Bronchial epithelial cell (primary cell): Measurements from ENCODE around the gene MMS19. TPM values are rescaled to one million over a fixed set of nuclear protein-coding genes. Genes with fewer than 3 reads are reported as not detected.

ENCODE experiments used
- DNase-seq: peaks from one replicate; pipeline ENCODE4 v3.0.0-alpha.2; 2010; ENCODE audit warnings: low read depth
- FAIRE-seq: peaks from 2 replicates; lab custom pipeline; 2011; peaks lifted over from hg19 to GRCh38; lab: Jason Lieb, UNC
- H3K27me3 ChIP-seq: 2 replicates; pipeline ENCODE4 v1.5.1; 2011; ENCODE audit warnings: low read length; ENCODE audit not compliant: control insufficient read depth, insufficient read depth
- H3K36me3 ChIP-seq: 2 replicates; pipeline ENCODE4 v1.5.1; 2011; ENCODE audit warnings: low read length; ENCODE audit not compliant: control insufficient read depth, insufficient read depth
- H3K4me3 ChIP-seq: 2 replicates; pipeline ENCODE4 v1.5.1; 2011; ENCODE audit warnings: mild to moderate bottlenecking, low read depth, low read length, control low read depth
- total RNA-seq: library from RNA; depleted of rRNA; stranded (reverse); fragments of >200 nt; gene quantifications from 2 replicates; pipeline ENCODE4 v1.2.1, GENCODE V29; 2014
- TF ChIP-seq, protein P1 (sequence below): IDR thresholded peaks from 2 replicates; pipeline ENCODE4 v1.5.1; 2011; ENCODE audit warnings: mild to moderate bottlenecking, moderate library complexity, low read length, control low read depth, inconsistent platforms; ENCODE audit not compliant: insufficient read depth, severe bottlenecking

MMS19 gene, protein sequence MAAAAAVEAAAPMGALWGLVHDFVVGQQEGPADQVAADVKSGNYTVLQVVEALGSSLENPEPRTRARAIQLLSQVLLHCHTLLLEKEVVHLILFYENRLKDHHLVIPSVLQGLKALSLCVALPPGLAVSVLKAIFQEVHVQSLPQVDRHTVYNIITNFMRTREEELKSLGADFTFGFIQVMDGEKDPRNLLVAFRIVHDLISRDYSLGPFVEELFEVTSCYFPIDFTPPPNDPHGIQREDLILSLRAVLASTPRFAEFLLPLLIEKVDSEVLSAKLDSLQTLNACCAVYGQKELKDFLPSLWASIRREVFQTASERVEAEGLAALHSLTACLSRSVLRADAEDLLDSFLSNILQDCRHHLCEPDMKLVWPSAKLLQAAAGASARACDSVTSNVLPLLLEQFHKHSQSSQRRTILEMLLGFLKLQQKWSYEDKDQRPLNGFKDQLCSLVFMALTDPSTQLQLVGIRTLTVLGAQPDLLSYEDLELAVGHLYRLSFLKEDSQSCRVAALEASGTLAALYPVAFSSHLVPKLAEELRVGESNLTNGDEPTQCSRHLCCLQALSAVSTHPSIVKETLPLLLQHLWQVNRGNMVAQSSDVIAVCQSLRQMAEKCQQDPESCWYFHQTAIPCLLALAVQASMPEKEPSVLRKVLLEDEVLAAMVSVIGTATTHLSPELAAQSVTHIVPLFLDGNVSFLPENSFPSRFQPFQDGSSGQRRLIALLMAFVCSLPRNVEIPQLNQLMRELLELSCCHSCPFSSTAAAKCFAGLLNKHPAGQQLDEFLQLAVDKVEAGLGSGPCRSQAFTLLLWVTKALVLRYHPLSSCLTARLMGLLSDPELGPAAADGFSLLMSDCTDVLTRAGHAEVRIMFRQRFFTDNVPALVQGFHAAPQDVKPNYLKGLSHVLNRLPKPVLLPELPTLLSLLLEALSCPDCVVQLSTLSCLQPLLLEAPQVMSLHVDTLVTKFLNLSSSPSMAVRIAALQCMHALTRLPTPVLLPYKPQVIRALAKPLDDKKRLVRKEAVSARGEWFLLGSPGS
- 23.2 and 38.2 TPM in 2 replicates for total RNA-seq

GRCh38 chr10:97498076-97498840, at the start of gene MMS19:
Gene MMS19, minus strand, starts transcription at chr10:97498422. Its CDS starts 38 bp downstream, at chr10:97498384.
- H3K27me3 ChIP-seq: no peaks in the 10 kb centered on the region
- FAIRE-seq: no peak
- TF ChIP-seq, protein P1, sequence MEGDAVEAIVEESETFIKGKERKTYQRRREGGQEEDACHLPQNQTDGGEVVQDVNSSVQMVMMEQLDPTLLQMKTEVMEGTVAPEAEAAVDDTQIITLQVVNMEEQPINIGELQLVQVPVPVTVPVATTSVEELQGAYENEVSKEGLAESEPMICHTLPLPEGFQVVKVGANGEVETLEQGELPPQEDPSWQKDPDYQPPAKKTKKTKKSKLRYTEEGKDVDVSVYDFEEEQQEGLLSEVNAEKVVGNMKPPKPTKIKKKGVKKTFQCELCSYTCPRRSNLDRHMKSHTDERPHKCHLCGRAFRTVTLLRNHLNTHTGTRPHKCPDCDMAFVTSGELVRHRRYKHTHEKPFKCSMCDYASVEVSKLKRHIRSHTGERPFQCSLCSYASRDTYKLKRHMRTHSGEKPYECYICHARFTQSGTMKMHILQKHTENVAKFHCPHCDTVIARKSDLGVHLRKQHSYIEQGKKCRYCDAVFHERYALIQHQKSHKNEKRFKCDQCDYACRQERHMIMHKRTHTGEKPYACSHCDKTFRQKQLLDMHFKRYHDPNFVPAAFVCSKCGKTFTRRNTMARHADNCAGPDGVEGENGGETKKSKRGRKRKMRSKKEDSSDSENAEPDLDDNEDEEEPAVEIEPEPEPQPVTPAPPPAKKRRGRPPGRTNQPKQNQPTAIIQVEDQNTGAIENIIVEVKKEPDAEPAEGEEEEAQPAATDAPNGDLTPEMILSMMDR: no peak
- peak within 1 kb of the TSS; percentile 96 for H3K4me3 ChIP-seq
- H3K36me3 ChIP-seq: peaks cover 2% of the 10 kb centered on the region
- DNase-seq: peak; percentile 92

- TF ChIP-seq, protein P1: no peak
- no peak overlapping the region for H3K4me3 ChIP-seq
- DNase-seq (no peak), FAIRE-seq (no peak)
- no peaks in the 10 kb centered on the region for H3K36me3 ChIP-seq
- H3K27me3 ChIP-seq: no peaks in the 10 kb centered on the region
These were observed 49.7 kb upstream of the MMS19 start for GRCh38 chr10:97547962-97548361.

DNA sequence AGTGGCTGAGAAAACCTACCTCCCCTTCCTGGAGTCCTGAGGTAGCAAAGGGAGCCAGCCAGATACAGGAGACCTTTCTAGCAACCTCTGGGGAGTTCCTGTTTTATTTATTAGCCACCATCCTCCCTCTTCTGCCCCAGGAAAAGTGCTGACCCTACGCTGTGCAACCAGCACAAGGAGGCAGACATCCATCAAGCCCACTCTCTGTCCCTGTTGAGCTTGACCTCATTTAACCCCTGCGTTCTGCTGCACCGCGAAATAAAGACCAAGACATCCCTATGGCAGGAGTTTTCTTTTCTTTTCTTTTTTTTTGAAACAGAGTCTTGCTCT, 49.0 kb upstream of the MMS19 start:
- no peaks in the 10 kb centered on the region for H3K27me3 ChIP-seq
- FAIRE-seq (no peak), DNase-seq (no peak)
- no peak overlapping the region for H3K4me3 ChIP-seq
- TF ChIP-seq, protein P1: no peak
- H3K36me3 ChIP-seq: no peaks in the 10 kb centered on the region

DNA sequence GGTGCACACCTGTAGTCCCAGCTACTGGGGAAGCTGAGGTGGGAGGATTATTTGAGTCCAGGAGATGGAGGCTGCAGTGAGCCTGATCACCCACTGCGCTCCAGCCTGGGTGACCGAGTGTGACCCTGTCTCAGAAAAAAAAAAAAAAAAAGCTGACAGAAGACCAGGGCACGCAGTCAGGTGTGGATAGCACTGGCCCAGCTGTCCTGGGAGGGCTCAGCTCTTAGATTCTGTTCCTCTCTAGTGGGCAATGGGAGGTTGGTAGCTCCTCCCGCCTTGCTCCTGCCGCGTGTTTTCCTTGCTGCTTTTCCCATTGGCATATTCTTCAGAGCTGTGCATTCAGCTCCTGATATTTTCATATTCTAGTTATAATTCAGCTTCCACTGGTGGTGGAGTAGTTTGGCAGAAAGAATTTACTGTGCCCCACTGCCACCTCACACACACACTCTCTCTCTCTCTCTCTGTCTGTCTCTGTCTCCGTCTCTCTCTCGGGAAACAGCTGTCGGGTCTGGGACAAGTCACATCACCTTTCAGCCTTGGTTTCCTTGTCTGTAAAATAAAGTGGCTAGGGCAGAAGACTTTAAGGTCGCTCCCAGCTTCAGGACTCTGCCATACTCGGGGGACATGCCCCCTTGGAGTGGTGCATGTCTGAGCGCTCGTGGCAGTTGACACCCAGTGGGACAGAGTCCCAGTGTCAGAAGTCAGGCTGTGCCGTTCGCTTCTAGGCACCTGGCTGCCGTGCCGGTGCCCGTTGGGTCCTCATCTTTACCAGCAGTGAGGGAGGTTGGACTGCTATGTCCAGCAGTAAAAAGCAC, 48.4 kb upstream of the MMS19 start:
- TF ChIP-seq, protein P1: no peak
- no peak overlapping the region for H3K4me3 ChIP-seq
- FAIRE-seq (no peak), DNase-seq (no peak)
- H3K36me3 ChIP-seq: no peaks in the 10 kb centered on the region
- no peaks in the 10 kb centered on the region for H3K27me3 ChIP-seq
